ENCODE results near the gene CMKLR1.

The CMKLR1 gene

DNA sequence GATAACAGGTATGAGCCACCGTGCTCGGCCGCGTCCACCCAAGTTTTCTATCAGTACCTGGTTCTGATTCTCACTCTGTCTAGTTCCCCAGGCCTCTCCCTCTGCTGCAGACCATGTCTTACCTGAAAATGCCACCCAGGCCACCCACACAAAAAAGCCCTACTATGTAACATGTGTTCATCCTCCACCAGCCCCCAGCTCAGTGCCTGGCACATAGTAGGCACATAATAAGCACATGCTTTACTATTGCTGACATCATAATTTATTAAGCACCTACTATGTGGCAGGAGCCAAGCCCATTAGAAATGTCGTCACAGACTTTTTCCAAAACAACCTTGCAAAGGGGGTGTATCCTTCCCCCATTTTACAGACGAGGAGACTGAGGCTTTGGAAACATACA lies 37.8 kb downstream of the CMKLR1 start:
- Histone ChIP-seq H3K4me3 (IDR thresholded peaks at IDR 0.05; ENCODE audit: insufficient read depth, low read depth, low read length) (no peak overlapping the region), H2AFZ (ENCODE audit: low read depth) (no peak overlapping the region), H3K4me1 (ENCODE audit: low read depth, poor library complexity, severe bottlenecking) (no peaks in the 10 kb centered on the region), H3K27me3 (ENCODE audit: insufficient read depth, low read depth) (no peaks in the 10 kb centered on the region), H3K36me3 (ENCODE audit: insufficient read depth) (no peaks in the 10 kb centered on the region), H3K27ac (no peak overlapping the region), H3K9ac (no peak overlapping the region), H3K4me2 (no peak overlapping the region), H4K20me1 (ENCODE audit: insufficient read depth) (no peaks in the 10 kb centered on the region), H3K79me2 (ENCODE audit: insufficient read depth, low read depth) (no peaks in the 10 kb centered on the region)
- TF ChIP-seq, protein P1, sequence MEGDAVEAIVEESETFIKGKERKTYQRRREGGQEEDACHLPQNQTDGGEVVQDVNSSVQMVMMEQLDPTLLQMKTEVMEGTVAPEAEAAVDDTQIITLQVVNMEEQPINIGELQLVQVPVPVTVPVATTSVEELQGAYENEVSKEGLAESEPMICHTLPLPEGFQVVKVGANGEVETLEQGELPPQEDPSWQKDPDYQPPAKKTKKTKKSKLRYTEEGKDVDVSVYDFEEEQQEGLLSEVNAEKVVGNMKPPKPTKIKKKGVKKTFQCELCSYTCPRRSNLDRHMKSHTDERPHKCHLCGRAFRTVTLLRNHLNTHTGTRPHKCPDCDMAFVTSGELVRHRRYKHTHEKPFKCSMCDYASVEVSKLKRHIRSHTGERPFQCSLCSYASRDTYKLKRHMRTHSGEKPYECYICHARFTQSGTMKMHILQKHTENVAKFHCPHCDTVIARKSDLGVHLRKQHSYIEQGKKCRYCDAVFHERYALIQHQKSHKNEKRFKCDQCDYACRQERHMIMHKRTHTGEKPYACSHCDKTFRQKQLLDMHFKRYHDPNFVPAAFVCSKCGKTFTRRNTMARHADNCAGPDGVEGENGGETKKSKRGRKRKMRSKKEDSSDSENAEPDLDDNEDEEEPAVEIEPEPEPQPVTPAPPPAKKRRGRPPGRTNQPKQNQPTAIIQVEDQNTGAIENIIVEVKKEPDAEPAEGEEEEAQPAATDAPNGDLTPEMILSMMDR (conservative IDR thresholded peaks at IDR 0.05; ENCODE audit: low read depth, low read length), result no peak

DNA sequence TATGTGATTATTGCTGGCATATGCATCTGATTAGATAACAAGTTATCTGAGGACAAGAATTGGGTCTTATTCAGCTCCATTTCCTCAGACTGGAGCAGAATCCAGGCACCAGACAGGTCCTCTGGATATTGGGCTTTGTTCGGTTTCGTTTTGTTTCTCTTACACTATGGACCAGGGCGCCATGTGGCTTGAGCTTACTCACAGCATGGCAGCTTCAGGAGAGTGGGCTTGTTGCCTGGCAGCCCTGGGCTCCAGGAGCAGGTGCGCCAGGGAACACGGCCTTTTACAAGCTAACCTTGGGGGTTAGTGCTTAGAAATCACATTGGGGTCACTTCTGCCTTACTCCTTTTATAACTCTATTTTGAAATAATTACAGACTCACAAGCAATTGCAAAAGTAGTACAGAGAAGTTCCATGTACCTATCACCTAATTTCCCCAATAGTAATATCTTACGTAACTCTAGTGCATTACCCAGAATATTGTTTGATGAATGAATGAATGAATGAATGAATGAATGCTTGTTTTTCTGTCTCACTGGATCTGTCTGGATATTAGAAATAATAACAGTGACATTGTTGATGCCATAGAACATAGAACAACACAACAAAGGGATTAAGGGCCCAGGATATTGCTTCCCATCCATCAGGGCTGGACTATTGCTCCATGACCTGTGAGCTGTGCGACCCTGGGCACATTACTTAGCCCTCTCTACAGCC lies 39.0 kb downstream of the CMKLR1 start:
- Histone ChIP-seq H2AFZ (ENCODE audit: low read depth) (no peak overlapping the region), H4K20me1 (ENCODE audit: insufficient read depth) (no peaks in the 10 kb centered on the region), H3K36me3 (ENCODE audit: insufficient read depth) (no peaks in the 10 kb centered on the region), H3K79me2 (ENCODE audit: insufficient read depth, low read depth) (no peaks in the 10 kb centered on the region), H3K27me3 (ENCODE audit: insufficient read depth, low read depth) (no peaks in the 10 kb centered on the region), H3K27ac (no peak overlapping the region), H3K9ac (no peak overlapping the region), H3K4me1 (ENCODE audit: low read depth, poor library complexity, severe bottlenecking) (no peaks in the 10 kb centered on the region), H3K4me2 (no peak overlapping the region), H3K4me3 (IDR thresholded peaks at IDR 0.05; ENCODE audit: insufficient read depth, low read depth, low read length) (no peak overlapping the region)
- TF ChIP-seq, protein P1 (conservative IDR thresholded peaks at IDR 0.05; ENCODE audit: low read depth, low read length), result no peak

DNA sequence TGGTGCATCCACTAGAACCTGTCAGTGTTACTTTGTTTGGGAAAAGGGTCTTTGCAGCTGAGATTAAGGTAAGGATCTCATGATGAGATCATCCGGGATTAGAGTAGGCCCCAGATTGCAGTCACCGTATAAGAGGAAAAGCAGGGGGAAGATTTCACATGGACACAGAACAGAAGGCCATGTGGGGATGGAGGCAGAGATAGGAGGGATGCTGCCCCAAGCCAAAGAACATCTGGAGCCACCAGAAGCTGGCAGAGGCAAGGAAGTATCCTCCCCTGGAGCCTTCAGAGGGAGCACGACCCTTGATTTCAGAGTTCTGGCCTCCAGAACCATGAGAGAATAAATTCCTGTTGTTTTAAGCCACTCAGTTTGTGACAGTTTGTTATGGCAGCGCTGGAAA lies 39.6 kb downstream of the CMKLR1 start:
- Histone ChIP-seq H3K79me2 (ENCODE audit: insufficient read depth, low read depth) (no peaks in the 10 kb centered on the region), H3K9ac (no peak overlapping the region), H3K36me3 (ENCODE audit: insufficient read depth) (no peaks in the 10 kb centered on the region), H3K4me2 (no peak overlapping the region), H3K4me1 (ENCODE audit: low read depth, poor library complexity, severe bottlenecking) (no peaks in the 10 kb centered on the region), H3K27me3 (ENCODE audit: insufficient read depth, low read depth) (no peaks in the 10 kb centered on the region), H3K4me3 (IDR thresholded peaks at IDR 0.05; ENCODE audit: insufficient read depth, low read depth, low read length) (no peak overlapping the region), H2AFZ (ENCODE audit: low read depth) (no peak overlapping the region), H3K27ac (no peak overlapping the region), H4K20me1 (ENCODE audit: insufficient read depth) (no peaks in the 10 kb centered on the region)
- TF ChIP-seq, protein P1 (conservative IDR thresholded peaks at IDR 0.05; ENCODE audit: low read depth, low read length), result no peak

DNA sequence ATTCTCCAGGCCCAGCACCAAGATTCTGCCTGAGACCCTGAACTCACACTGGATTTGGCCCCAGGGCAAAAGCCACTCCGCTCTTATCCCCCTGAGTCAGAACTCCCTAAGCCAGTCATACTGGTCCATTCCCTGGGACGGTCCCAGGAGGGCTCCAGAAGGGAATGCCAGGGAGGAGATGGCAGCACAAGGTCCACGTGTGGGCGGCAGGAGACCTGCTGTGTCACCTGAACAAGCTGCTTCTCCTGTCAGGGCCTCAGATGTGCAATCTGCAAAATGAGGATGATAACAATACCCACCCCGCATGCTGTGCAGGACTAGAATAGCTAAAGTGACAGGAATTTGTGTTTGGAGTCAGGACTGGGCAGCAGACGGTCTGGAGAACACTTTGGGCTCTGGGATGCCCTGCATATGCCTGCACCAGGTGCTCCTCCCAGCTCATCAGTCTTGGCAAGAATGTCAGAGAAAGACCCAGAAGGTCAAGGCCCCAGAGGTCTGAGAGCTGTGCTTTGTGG lies 40.3 kb downstream of the CMKLR1 start:
- Histone ChIP-seq H2AFZ (ENCODE audit: low read depth) (no peak overlapping the region), H3K79me2 (ENCODE audit: insufficient read depth, low read depth) (no peaks in the 10 kb centered on the region), H3K4me1 (ENCODE audit: low read depth, poor library complexity, severe bottlenecking) (no peaks in the 10 kb centered on the region), H4K20me1 (ENCODE audit: insufficient read depth) (no peaks in the 10 kb centered on the region), H3K36me3 (ENCODE audit: insufficient read depth) (no peaks in the 10 kb centered on the region), H3K27me3 (ENCODE audit: insufficient read depth, low read depth) (no peaks in the 10 kb centered on the region), H3K9ac (no peak overlapping the region), H3K4me3 (IDR thresholded peaks at IDR 0.05; ENCODE audit: insufficient read depth, low read depth, low read length) (no peak overlapping the region), H3K4me2 (no peak overlapping the region), H3K27ac (no peak overlapping the region)
- TF ChIP-seq, protein P1 (conservative IDR thresholded peaks at IDR 0.05; ENCODE audit: low read depth, low read length), result no peak
